GM13976 (cell line): ENCODE results near the gene FIG4.
A peak's percentile ranks its signal among the peaks of the same experiment; 100 is the strongest.

ENCODE experiments used
- DNase-seq: peaks from one replicate; pipeline ENCODE4 v3.0.0; 2012; ENCODE audit warnings: low spot score
- CTCF ChIP-seq: IDR thresholded peaks from 2 replicates; pipeline ENCODE4 v1.5.1; 2012; ENCODE audit warnings: borderline replicate concordance, mild to moderate bottlenecking; ENCODE audit not compliant: insufficient read depth; ENCODE audit errors: extremely low read depth, missing control alignments, control extremely low read depth
- in situ Hi-C: fragments of 300-500 bp; cut with MboI; formaldehyde crosslinking; loops from one replicate; pipeline ENCODE4 v1.12.0; 2022; ENCODE audit warnings: low sequenced_read_pairs, mixed read lengths, inconsistent platforms; ENCODE audit not compliant: unreplicated experiment

Gene FIG4

GRCh38 chr6:109790131-109790530 is 99.0 kb downstream of the FIG4 start:
- in situ Hi-C loops, result no loop called here
- DNase-seq, result no peak
- no peak for TF ChIP-seq CTCF

GRCh38 chr6:109791301-109791700 is 100.2 kb downstream of the FIG4 start:
- TF ChIP-seq CTCF, result no peak
- no peak for DNase-seq
- in situ Hi-C loops, result no loop called here

- in situ Hi-C loops, result no loop called here
- TF ChIP-seq CTCF, result no peak
- no peak for DNase-seq
These were observed 101.9 kb downstream of the FIG4 start for GRCh38 chr6:109793021-109793420.

- no peak for DNase-seq
- no peak for TF ChIP-seq CTCF
- in situ Hi-C loops, result no loop called here
These were observed 102.7 kb downstream of the FIG4 start for GRCh38 chr6:109793792-109794191.

GRCh38 chr6:109794201-109794923 is 103.3 kb downstream of the FIG4 start:
- no peak for TF ChIP-seq CTCF
- no peak for DNase-seq
- in situ Hi-C loops, result no loop called here

- no peak for TF ChIP-seq CTCF
- in situ Hi-C loops, result no loop called here
- peak; percentile 28 for DNase-seq
These were observed 105.0 kb downstream of the FIG4 start for GRCh38 chr6:109795994-109796555.

- TF ChIP-seq CTCF, result no peak
- DNase-seq, result no peak
- in situ Hi-C loops, result no loop called here
These were observed 108.0 kb downstream of the FIG4 start for GRCh38 chr6:109799129-109799528.
